ENCODE data around the gene CCDC91. TPM values are rescaled to one million over a fixed set of nuclear protein-coding genes. Genes with fewer than 3 reads are reported as not detected.
A peak's percentile ranks its signal among the peaks of the same experiment; 100 is the strongest.

Gene CCDC91
- total and polyA plus RNA-seq, 9 of the 15 experiments (the other 6 are each of a cell fraction or from before 2014, with no cell fraction given): 10.1 to 31.1 (median 26.3) TPM

DNA sequence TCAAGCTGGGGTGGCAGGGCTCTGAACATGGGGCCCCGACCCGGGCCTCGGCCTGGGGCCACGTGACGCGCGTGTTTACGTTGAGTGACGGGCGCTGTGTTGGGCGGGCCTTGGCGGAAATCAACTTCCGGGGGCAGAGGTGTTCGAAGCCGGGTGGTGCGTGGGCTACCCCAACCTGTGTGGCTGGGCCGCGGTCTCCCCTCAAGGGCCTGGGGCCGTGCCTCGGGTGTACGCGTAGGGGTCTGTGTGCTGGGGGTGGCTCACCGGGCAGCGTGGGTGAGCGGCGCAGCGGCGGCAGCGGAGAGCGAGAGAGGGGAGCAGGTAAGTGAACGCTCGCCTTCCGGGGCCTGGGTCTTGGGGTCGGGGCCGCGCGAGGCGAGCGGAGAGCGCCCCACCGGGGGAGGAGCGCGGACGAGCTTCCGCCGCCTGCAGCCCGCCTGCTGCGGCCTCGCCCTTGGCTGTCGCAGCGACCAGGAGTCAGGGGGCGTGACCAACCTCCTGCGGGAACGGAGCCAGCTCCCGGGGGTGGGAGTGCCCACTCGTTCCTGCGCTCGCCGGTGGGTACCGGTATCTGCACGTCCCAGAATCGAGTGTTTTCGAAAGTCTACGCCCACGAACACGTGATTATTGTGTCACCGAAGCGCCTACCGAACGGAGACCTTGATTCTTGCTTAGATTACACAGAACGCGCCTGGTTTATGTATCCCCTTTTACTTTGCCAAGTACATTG lies at the start of gene CCDC91 (continued):
- TF ChIP-seq YY1 (IDR thresholded peaks at IDR 0.05; ENCODE audit: borderline replicate concordance in 1 of 3, control insufficient read depth in 1 of 3, extremely low read depth in 1 of 3, insufficient read depth in 3 of 3, insufficient read length in 1 of 3, insufficient replicate concordance in 2 of 3, low read depth in 1 of 3, low read length in 2 of 3): peak in 2 of 3 experiments; percentile 25 to 51
- TF ChIP-seq ATF1 (CRISPR knock-in tag; IDR thresholded peaks at IDR 0.05): no peak; the same call in 1 of the 2 replicates
- TF ChIP-seq ATF1 (tag; IDR thresholded peaks at IDR 0.05): peak; percentile 94
- TF ChIP-seq ZNF280B (CRISPR knock-in tag; IDR thresholded peaks at IDR 0.05): no peak
- peak; percentile 83 for TF ChIP-seq LEF1 (IDR thresholded peaks at IDR 0.05)
- no peak for TF ChIP-seq XRCC3 (IDR thresholded peaks at IDR 0.05)
- TF ChIP-seq SMAD2 (IDR thresholded peaks at IDR 0.05; ENCODE audit: low read depth, low read length): no peak
- TF ChIP-seq NCOA4 (IDR thresholded peaks at IDR 0.05; ENCODE audit: partially characterized antibody): no peak
- no peak for TF ChIP-seq PRMT5 (CRISPR knock-in tag; IDR thresholded peaks at IDR 0.05)
- TF ChIP-seq PHB2 (IDR thresholded peaks at IDR 0.05; ENCODE audit: low read depth): no peak
- peak; percentile 86 for TF ChIP-seq CREM (IDR thresholded peaks at IDR 0.05; ENCODE audit: low read depth)
- peak; percentile 65 for TF ChIP-seq ZNF511 (CRISPR knock-in tag; IDR thresholded peaks at IDR 0.05)
- TF ChIP-seq KDM1A (IDR thresholded peaks at IDR 0.05): no peak
- no peak for TF ChIP-seq HDAC6 (IDR thresholded peaks at IDR 0.05; ENCODE audit: low read depth, low read length)
- no peak for TF ChIP-seq ZNF449 (CRISPR knock-in tag; IDR thresholded peaks at IDR 0.05)
- peak; percentile 40 for TF ChIP-seq SMAD1 (IDR thresholded peaks at IDR 0.05; ENCODE audit: low read depth, low read length, partially characterized antibody)
- TF ChIP-seq SOX6 (IDR thresholded peaks at IDR 0.05): peak; percentile 75
- TF ChIP-seq STAT5A (IDR thresholded peaks at IDR 0.05; ENCODE audit: borderline replicate concordance, low read length): peak; percentile 31; the same call in 1 of the 2 replicates
- TF ChIP-seq DDX20 (tag; IDR thresholded peaks at IDR 0.05; ENCODE audit: low read depth): no peak
- TF ChIP-seq, protein P1, sequence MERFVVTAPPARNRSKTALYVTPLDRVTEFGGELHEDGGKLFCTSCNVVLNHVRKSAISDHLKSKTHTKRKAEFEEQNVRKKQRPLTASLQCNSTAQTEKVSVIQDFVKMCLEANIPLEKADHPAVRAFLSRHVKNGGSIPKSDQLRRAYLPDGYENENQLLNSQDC (CRISPR knock-in tag; IDR thresholded peaks at IDR 0.05): no peak
- no peak for TF ChIP-seq HNRNPH1 (optimal IDR thresholded peaks at IDR 0.05; ENCODE audit: low read depth, low read length)
- no peak for TF ChIP-seq SMARCC2 (IDR thresholded peaks at IDR 0.05; ENCODE audit: low read depth)
- no peak for TF ChIP-seq ZNF134 (CRISPR knock-in tag; conservative IDR thresholded peaks at IDR 0.05)
- TF ChIP-seq TBL1XR1 (IDR thresholded peaks at IDR 0.05; ENCODE audit: low read length in 2 of 2): 0 out of 4 replicates have a peak, but pooled peaks of 1 of the 2 experiments have one; percentile 11
- peak; percentile 49; the same call in 1 of the 2 replicates for TF ChIP-seq ZNF24 (IDR thresholded peaks at IDR 0.05)
- no peak for TF ChIP-seq PHB (CRISPR knock-in tag; IDR thresholded peaks at IDR 0.05)
- no peak for TF ChIP-seq PURB (CRISPR knock-in tag; IDR thresholded peaks at IDR 0.05; ENCODE audit: low read depth)
